ENCODE measurements around the gene NOVA1. TPM values are rescaled to one million over a fixed set of nuclear protein-coding genes. Genes with fewer than 3 reads are reported as not detected.

NOVA1 gene
- total RNA-seq, 1 experiment from 2014 or later, result 11.6 TPM

- no peak for TF ChIP-seq SOX15 (CRISPR knock-in tag; IDR thresholded peaks at IDR 0.05)
- TF ChIP-seq, protein P1, sequence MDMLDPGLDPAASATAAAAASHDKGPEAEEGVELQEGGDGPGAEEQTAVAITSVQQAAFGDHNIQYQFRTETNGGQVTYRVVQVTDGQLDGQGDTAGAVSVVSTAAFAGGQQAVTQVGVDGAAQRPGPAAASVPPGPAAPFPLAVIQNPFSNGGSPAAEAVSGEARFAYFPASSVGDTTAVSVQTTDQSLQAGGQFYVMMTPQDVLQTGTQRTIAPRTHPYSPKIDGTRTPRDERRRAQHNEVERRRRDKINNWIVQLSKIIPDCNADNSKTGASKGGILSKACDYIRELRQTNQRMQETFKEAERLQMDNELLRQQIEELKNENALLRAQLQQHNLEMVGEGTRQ (CRISPR knock-in tag; IDR thresholded peaks at IDR 0.05), result no peak
- no peak for TF ChIP-seq ZNF425 (CRISPR knock-in tag; conservative IDR thresholded peaks at IDR 0.05)
- TF ChIP-seq RELA (CRISPR knock-in tag; IDR thresholded peaks at IDR 0.05; ENCODE audit: borderline replicate concordance), result no peak
- no peak for TF ChIP-seq ZNF138 (CRISPR knock-in tag; conservative IDR thresholded peaks at IDR 0.05)
- no peak for TF ChIP-seq ZNF423 (CRISPR knock-in tag; IDR thresholded peaks at IDR 0.05)
- no peak for TF ChIP-seq MYBL2 (CRISPR knock-in tag; IDR thresholded peaks at IDR 0.05)
- TF ChIP-seq, protein P2, sequence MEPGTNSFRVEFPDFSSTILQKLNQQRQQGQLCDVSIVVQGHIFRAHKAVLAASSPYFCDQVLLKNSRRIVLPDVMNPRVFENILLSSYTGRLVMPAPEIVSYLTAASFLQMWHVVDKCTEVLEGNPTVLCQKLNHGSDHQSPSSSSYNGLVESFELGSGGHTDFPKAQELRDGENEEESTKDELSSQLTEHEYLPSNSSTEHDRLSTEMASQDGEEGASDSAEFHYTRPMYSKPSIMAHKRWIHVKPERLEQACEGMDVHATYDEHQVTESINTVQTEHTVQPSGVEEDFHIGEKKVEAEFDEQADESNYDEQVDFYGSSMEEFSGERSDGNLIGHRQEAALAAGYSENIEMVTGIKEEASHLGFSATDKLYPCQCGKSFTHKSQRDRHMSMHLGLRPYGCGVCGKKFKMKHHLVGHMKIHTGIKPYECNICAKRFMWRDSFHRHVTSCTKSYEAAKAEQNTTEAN (CRISPR knock-in tag; IDR thresholded peaks at IDR 0.05), result no peak
- no peak for TF ChIP-seq GRHL2 (CRISPR knock-in tag; IDR thresholded peaks at IDR 0.05; ENCODE audit: insufficient replicate concordance, severe bottlenecking)
Observed at GRCh38 chr14:26593357-26593756, 4.5 kb downstream of the NOVA1 start (continued).

GRCh38 chr14:26589925-26590324, 7.9 kb downstream of the NOVA1 start:
- DNase-seq (ENCODE audit: low spot score) (no peak), ATAC-seq (no peak)
- ChIA-PET CTCF (no interaction called here), POLR2A (no interaction called here)
- peaks cover 41% of the 10 kb centered on the region for H3K4me1 Mint-ChIP-seq
- no peaks in the 10 kb centered on the region for H3K9me3 Mint-ChIP-seq
- no peak overlapping the region for H3K4me3 Mint-ChIP-seq
- H3K27ac Mint-ChIP-seq, result peak overlapping the region; percentile 49; the same call in 1 of the 2 replicates
- H3K27me3 Mint-ChIP-seq (ENCODE audit: low read depth), result no peaks in the 10 kb centered on the region
- TF ChIP-seq ZSCAN18 (CRISPR knock-in tag; IDR thresholded peaks at IDR 0.05), result no peak
- TF ChIP-seq, protein P3, sequence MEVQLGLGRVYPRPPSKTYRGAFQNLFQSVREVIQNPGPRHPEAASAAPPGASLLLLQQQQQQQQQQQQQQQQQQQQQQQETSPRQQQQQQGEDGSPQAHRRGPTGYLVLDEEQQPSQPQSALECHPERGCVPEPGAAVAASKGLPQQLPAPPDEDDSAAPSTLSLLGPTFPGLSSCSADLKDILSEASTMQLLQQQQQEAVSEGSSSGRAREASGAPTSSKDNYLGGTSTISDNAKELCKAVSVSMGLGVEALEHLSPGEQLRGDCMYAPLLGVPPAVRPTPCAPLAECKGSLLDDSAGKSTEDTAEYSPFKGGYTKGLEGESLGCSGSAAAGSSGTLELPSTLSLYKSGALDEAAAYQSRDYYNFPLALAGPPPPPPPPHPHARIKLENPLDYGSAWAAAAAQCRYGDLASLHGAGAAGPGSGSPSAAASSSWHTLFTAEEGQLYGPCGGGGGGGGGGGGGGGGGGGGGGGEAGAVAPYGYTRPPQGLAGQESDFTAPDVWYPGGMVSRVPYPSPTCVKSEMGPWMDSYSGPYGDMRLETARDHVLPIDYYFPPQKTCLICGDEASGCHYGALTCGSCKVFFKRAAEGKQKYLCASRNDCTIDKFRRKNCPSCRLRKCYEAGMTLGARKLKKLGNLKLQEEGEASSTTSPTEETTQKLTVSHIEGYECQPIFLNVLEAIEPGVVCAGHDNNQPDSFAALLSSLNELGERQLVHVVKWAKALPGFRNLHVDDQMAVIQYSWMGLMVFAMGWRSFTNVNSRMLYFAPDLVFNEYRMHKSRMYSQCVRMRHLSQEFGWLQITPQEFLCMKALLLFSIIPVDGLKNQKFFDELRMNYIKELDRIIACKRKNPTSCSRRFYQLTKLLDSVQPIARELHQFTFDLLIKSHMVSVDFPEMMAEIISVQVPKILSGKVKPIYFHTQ (CRISPR knock-in tag; IDR thresholded peaks at IDR 0.05), result no peak
- no peaks in the 10 kb centered on the region for H3K36me3 Mint-ChIP-seq

GRCh38 chr14:26577711-26578110, 20.1 kb downstream of the NOVA1 start:
- no peaks in the 10 kb centered on the region for H3K9me3 Mint-ChIP-seq
- no peaks in the 10 kb centered on the region for H3K27me3 Mint-ChIP-seq (ENCODE audit: low read depth)
- CTCF ChIA-PET, result no interaction called here
- POLR2A ChIA-PET, result no interaction called here
- ATAC-seq, result no peak
- peaks cover 2% of the 10 kb centered on the region; the same call in 1 of the 2 replicates for H3K4me1 Mint-ChIP-seq
- no peak overlapping the region for H3K4me3 Mint-ChIP-seq
- DNase-seq (ENCODE audit: low spot score), result no peak
- no peak overlapping the region for H3K27ac Mint-ChIP-seq
- no peaks in the 10 kb centered on the region for H3K36me3 Mint-ChIP-seq
- TF ChIP-seq TP53 (CRISPR knock-in tag; IDR thresholded peaks at IDR 0.05) (no peak), JUN (CRISPR knock-in tag; IDR thresholded peaks at IDR 0.05) (no peak), ZSCAN18 (CRISPR knock-in tag; IDR thresholded peaks at IDR 0.05) (no peak), EMX1 (CRISPR knock-in tag; IDR thresholded peaks at IDR 0.05) (no peak), IRF1 (CRISPR knock-in tag; IDR thresholded peaks at IDR 0.05) (no peak)
- TF ChIP-seq, protein P4, sequence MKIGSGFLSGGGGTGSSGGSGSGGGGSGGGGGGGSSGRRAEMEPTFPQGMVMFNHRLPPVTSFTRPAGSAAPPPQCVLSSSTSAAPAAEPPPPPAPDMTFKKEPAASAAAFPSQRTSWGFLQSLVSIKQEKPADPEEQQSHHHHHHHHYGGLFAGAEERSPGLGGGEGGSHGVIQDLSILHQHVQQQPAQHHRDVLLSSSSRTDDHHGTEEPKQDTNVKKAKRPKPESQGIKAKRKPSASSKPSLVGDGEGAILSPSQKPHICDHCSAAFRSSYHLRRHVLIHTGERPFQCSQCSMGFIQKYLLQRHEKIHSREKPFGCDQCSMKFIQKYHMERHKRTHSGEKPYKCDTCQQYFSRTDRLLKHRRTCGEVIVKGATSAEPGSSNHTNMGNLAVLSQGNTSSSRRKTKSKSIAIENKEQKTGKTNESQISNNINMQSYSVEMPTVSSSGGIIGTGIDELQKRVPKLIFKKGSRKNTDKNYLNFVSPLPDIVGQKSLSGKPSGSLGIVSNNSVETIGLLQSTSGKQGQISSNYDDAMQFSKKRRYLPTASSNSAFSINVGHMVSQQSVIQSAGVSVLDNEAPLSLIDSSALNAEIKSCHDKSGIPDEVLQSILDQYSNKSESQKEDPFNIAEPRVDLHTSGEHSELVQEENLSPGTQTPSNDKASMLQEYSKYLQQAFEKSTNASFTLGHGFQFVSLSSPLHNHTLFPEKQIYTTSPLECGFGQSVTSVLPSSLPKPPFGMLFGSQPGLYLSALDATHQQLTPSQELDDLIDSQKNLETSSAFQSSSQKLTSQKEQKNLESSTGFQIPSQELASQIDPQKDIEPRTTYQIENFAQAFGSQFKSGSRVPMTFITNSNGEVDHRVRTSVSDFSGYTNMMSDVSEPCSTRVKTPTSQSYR (CRISPR knock-in tag; IDR thresholded peaks at IDR 0.05), result no peak
- TF ChIP-seq, protein P5, sequence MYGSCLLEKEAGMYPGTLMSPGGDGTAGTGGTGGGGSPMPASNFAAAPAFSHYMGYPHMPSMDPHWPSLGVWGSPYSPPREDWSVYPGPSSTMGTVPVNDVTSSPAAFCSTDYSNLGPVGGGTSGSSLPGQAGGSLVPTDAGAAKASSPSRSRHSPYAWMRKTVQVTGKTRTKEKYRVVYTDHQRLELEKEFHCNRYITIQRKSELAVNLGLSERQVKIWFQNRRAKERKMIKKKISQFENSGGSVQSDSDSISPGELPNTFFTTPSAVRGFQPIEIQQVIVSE (CRISPR knock-in tag; IDR thresholded peaks at IDR 0.05; ENCODE audit: borderline replicate concordance), result no peak

Measured in WTC11 (cell line).